Fibroblast of lung (primary cell): ENCODE results near the gene TRIP12.

ENCODE experiments used
- CTCF ChIP-seq, 2 donors: IDR thresholded peaks in 1 of 2; conservative IDR thresholded peaks in 1 of 2; 1 replicate in 1 of 2; 2 replicates in 1 of 2; pipeline ENCODE4 v1.5.1; 2011 to 2012; ENCODE audit warnings: low read length in 2 of 2, control low read depth in 1 of 2, inconsistent platforms in 1 of 2, low read depth in 1 of 2, mild to moderate bottlenecking in 1 of 2
- EZH2 ChIP-seq: IDR thresholded peaks from 2 replicates; pipeline ENCODE4 v1.5.1; 2012; ENCODE audit warnings: low read length, control low read depth, mild to moderate bottlenecking; ENCODE audit errors: missing control alignments

- TF ChIP-seq CTCF (conservative IDR thresholded peaks at IDR 0.05 in 1 of 2, IDR thresholded peaks at IDR 0.05 in 1 of 2; ENCODE audit: low read depth in 1 of 2, low read length in 2 of 2) = no peak
- no peak for TF ChIP-seq EZH2
These were observed 156.1 kb downstream of the TRIP12 start for GRCh38 chr2:229765721-229766120.
